ENCODE data around the gene ASAP2. TPM values are rescaled to one million over a fixed set of nuclear protein-coding genes. Genes with fewer than 3 reads are reported as not detected.

ASAP2 gene
- total and polyA plus RNA-seq, 9 of the 15 experiments (the other 6 are each of a cell fraction or from before 2014, with no cell fraction given): 0.06 to 4.3 (median 3.1) TPM

- ChIA-PET POLR2A (interaction anchor here (1.3 kb wide), 1 partner anchor 9 kb away, joined by 3 read pairs; no protein-coding TSS in a partner anchor), CTCF (ENCODE audit: low intra/inter-chr PET ratio) (no interaction called here)
- H3K9me3 ChIP-seq (replicated peaks; ENCODE audit: control insufficient read depth, insufficient read depth, low read depth, low read length): no peaks in the 10 kb centered on the region
- no peaks in the 10 kb centered on the region for H3K27me3 ChIP-seq (ENCODE audit: control insufficient read depth in 2 of 2, insufficient read depth in 2 of 2, low read length in 2 of 2)
- TF ChIP-seq, protein P1, sequence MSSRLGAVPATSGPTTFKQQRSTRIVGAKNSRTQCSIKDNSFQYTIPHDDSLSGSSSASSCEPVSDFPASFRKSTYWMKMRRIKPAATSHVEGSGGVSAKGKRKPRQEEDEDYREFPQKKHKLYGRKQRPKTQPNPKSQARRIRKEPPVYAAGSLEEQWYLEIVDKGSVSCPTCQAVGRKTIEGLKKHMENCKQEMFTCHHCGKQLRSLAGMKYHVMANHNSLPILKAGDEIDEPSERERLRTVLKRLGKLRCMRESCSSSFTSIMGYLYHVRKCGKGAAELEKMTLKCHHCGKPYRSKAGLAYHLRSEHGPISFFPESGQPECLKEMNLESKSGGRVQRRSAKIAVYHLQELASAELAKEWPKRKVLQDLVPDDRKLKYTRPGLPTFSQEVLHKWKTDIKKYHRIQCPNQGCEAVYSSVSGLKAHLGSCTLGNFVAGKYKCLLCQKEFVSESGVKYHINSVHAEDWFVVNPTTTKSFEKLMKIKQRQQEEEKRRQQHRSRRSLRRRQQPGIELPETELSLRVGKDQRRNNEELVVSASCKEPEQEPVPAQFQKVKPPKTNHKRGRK (tag; IDR thresholded peaks at IDR 0.05): no peak
- 0 out of 2 replicates have a peak, but pooled peaks have one; percentile 19 for TF ChIP-seq RFX1 (IDR thresholded peaks at IDR 0.05)
- BruUV-seq (replicated peaks): no TSS peak
- H3K9me1 ChIP-seq (ENCODE audit: control insufficient read depth, insufficient read depth, low read length): no peaks in the 10 kb centered on the region
- H3K36me3 ChIP-seq (ENCODE audit: control insufficient read depth, insufficient read depth, low read length): peaks cover 86% of the 10 kb centered on the region
- no peaks in the 10 kb centered on the region for H3K4me1 ChIP-seq (replicated peaks in 1 of 2; ENCODE audit: control insufficient read depth in 2 of 2, insufficient read depth in 2 of 2, low read length in 2 of 2)
- FAIRE-seq: no peak
- no peak overlapping the region for H3K4me2 ChIP-seq (ENCODE audit: insufficient read depth, low read length)
- no peak for ATAC-seq
- no peak overlapping the region for H2AFZ ChIP-seq (ENCODE audit: low read depth, low read length)
- no peak overlapping the region for H3K4me3 ChIP-seq
- H3K27ac ChIP-seq (ENCODE audit: extremely low read depth, low read depth, low read length): no peak overlapping the region
- WGBS (ENCODE audit: insufficient coverage, low coverage, missing lambda C conversion rate): 56% methylated on average over 2 of the region's 2 CpGs
- in situ Hi-C loops (cut with MboI): no loop called here
- H3K79me2 ChIP-seq (ENCODE audit: control insufficient read depth, insufficient read depth, low read length): no peaks in the 10 kb centered on the region
- intact Hi-C loops (cut with micrococcal nuclease): no loop called here
- no peak for DNase-seq (ENCODE audit: extremely low read depth in 1 of 4, low spot score in 3 of 4)
- H3K9ac ChIP-seq (ENCODE audit: insufficient read depth in 1 of 2, low read depth in 2 of 2, low read length in 2 of 2): no peak overlapping the region
- no peaks in the 10 kb centered on the region for H4K20me1 ChIP-seq (replicated peaks; ENCODE audit: control insufficient read depth, insufficient read depth, low read length)
These were observed 227.9 kb downstream of the ASAP2 start for GRCh38 chr2:9434489-9434888.

- POLR2A ChIA-PET: no interaction called here
- FAIRE-seq: no peak
- in situ Hi-C loops (cut with MboI): no loop called here
These were observed 232.9 kb downstream of the ASAP2 start for GRCh38 chr2:9439536-9439935.

More at GRCh38 chr2:9439536-9439935, 232.9 kb downstream of the ASAP2 start:
- ATAC-seq (no peak), DNase-seq (ENCODE audit: extremely low read depth in 1 of 4, low spot score in 3 of 4) (no peak)
- Histone ChIP-seq H3K36me3 (ENCODE audit: control insufficient read depth, insufficient read depth, low read length) (peaks cover 81% of the 10 kb centered on the region), H3K27me3 (ENCODE audit: control insufficient read depth in 2 of 2, insufficient read depth in 2 of 2, low read length in 2 of 2) (no peaks in the 10 kb centered on the region), H3K4me1 (replicated peaks in 1 of 2; ENCODE audit: control insufficient read depth in 2 of 2, insufficient read depth in 2 of 2, low read length in 2 of 2) (no peaks in the 10 kb centered on the region), H2AFZ (ENCODE audit: low read depth, low read length) (no peak overlapping the region), H3K9me3 (replicated peaks; ENCODE audit: control insufficient read depth, insufficient read depth, low read depth, low read length) (no peaks in the 10 kb centered on the region), H3K9me1 (ENCODE audit: control insufficient read depth, insufficient read depth, low read length) (no peaks in the 10 kb centered on the region), H3K4me3 (no peak overlapping the region), H3K4me2 (ENCODE audit: insufficient read depth, low read length) (no peak overlapping the region), H3K27ac (ENCODE audit: extremely low read depth, low read depth, low read length) (no peak overlapping the region), H4K20me1 (replicated peaks; ENCODE audit: control insufficient read depth, insufficient read depth, low read length) (no peaks in the 10 kb centered on the region), H3K79me2 (ENCODE audit: control insufficient read depth, insufficient read depth, low read length) (no peaks in the 10 kb centered on the region), H3K9ac (ENCODE audit: insufficient read depth in 1 of 2, low read depth in 2 of 2, low read length in 2 of 2) (no peak overlapping the region)
- BruUV-seq (replicated peaks): no TSS peak
- intact Hi-C loops (cut with micrococcal nuclease): no loop called here
- WGBS (ENCODE audit: insufficient coverage, low coverage, missing lambda C conversion rate): 93% methylated on average over 1 of the region's 1 CpG
- TF ChIP-seq MAZ (CRISPR knock-in tag; conservative IDR thresholded peaks at IDR 0.05 in 1 of 2, IDR thresholded peaks at IDR 0.05 in 1 of 2) (no peak), PHTF2 (CRISPR knock-in tag; IDR thresholded peaks at IDR 0.05) (no peak)
- CTCF ChIA-PET (ENCODE audit: low intra/inter-chr PET ratio): no interaction called here
